ENCODE measurements around the gene CENPN. TPM values are rescaled to one million over a fixed set of nuclear protein-coding genes. Genes with fewer than 3 reads are reported as not detected.

CENPN gene
- total RNA-seq, 1 experiment from 2014 or later = 78.6 TPM

DNA sequence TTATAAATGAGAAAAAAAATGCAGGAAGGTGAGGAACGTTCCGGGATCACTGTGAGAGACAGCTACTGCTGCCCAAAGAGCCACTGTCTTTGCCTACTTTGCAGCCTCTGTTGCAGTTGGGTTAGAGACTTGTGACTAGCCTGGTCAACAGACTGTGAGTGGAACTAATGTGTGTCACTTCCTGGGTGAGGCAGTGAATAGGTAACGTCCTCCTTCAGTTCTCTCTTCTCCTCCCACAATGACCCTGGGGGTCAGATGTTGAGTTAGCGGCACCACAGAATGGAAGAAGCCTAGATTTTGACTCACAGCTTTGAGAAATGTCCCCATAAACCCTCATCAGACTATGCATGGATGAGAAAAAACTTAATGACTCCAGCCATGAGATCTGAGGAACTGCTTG is 64.8 kb downstream of the CENPN start:
- Mint-ChIP-seq H3K27ac (no peak overlapping the region), H3K4me1 (peaks cover 13 to 14% of the 10 kb centered on the region in 2 experiments), H3K36me3 (ENCODE audit: insufficient read depth in 1 of 3, low read depth in 3 of 3) (no peaks in the 10 kb centered on the region), H3K9me3 (no peaks in the 10 kb centered on the region), H3K27me3 (ENCODE audit: low read depth) (no peaks in the 10 kb centered on the region; the same call in 1 of the 2 replicates), H3K4me3 (no peak overlapping the region)
- Histone ChIP-seq H3K18ac (ENCODE audit: insufficient read length, low read depth, low read length) (no peak overlapping the region), H2BK120ac (ENCODE audit: low read depth, low read length, poor library complexity, severe bottlenecking) (no peak overlapping the region), H3K56ac (ENCODE audit: insufficient read length, low read depth, low read length) (no peak overlapping the region), H3K14ac (ENCODE audit: insufficient read depth, low read length) (no peak overlapping the region), H3K79me2 (ENCODE audit: insufficient read depth, low read length) (no peaks in the 10 kb centered on the region), H3T11ph (ENCODE audit: low read length) (no peak overlapping the region), H3K79me1 (ENCODE audit: insufficient read depth, low read depth, low read length, poor library complexity, severe bottlenecking) (no peaks in the 10 kb centered on the region), H3K23me2 (ENCODE audit: insufficient read length, low read depth, low read length, poor library complexity, severe bottlenecking) (peaks cover 4% of the 10 kb centered on the region), H3K9ac (ENCODE audit: extremely low read depth, insufficient read length, low read length) (no peak overlapping the region), H3K23ac (ENCODE audit: insufficient read length, low read depth, low read length) (no peak overlapping the region), H3K4ac (ENCODE audit: low read depth, low read length) (no peak overlapping the region), H2BK15ac (ENCODE audit: low read depth, low read length) (no peak overlapping the region), H2BK12ac (ENCODE audit: insufficient read length, low read depth, low read length) (no peak overlapping the region), H4K8ac (replicated peaks; ENCODE audit: insufficient read length, low read depth, low read length) (no peak overlapping the region), H4K20me1 (ENCODE audit: control insufficient read depth, insufficient read depth, insufficient read length) (no peaks in the 10 kb centered on the region), H3K27me3 (ENCODE audit: insufficient read depth, low read length) (no peaks in the 10 kb centered on the region), H2AFZ (ENCODE audit: low read length) (no peak overlapping the region), H2BK20ac (ENCODE audit: low read depth, low read length, poor library complexity, severe bottlenecking) (no peak overlapping the region), H2AK5ac (ENCODE audit: insufficient read length, low read length) (no peak overlapping the region), H3K27ac (ENCODE audit: insufficient read length, low read depth, low read length) (no peak overlapping the region), H3K9me3 (ENCODE audit: control insufficient read depth, low read depth, low read length) (no peaks in the 10 kb centered on the region), H4K91ac (ENCODE audit: insufficient read length, low read depth, low read length) (no peak overlapping the region), H4K5ac (ENCODE audit: insufficient read length, low read depth, low read length) (no peak overlapping the region), H3K4me2 (ENCODE audit: insufficient read depth, insufficient read length, low read length) (no peak overlapping the region), H3K4me1 (ENCODE audit: insufficient read depth, low read length) (no peaks in the 10 kb centered on the region), H2BK5ac (ENCODE audit: insufficient read length, low read length) (no peak overlapping the region)
- no peak for DNase-seq
- TF ChIP-seq CTCF (conservative IDR thresholded peaks at IDR 0.05) = no peak
- no CpG with 5 or more reads among the region's 4 CpGs for WGBS (ENCODE audit: extremely low coverage, insufficient read length, low lambda C conversion rate)
